ENCODE data around the gene CDCP2.

- TF ChIP-seq CTCF (conservative IDR thresholded peaks at IDR 0.05 in 1 of 2, IDR thresholded peaks at IDR 0.05 in 1 of 2; ENCODE audit: extremely low read depth in 1 of 2, insufficient read depth in 1 of 2, low read depth in 1 of 2, low read length in 2 of 2), result no peak
- TF ChIP-seq EZH2 (IDR thresholded peaks at IDR 0.05; ENCODE audit: borderline replicate concordance, low read length), result no peak
These were observed 8.4 kb downstream of the CDCP2 start for GRCh38 chr1:54144366-54144765.
